HepG2 (cell line): ENCODE data around the gene COMMD4. TPM values are rescaled to one million over a fixed set of nuclear protein-coding genes. Genes with fewer than 3 reads are reported as not detected.
A peak's percentile ranks its signal among the peaks of the same experiment; 100 is the strongest.

Experiments used
- CBFB ChIP-seq: sonication (generic); formaldehyde crosslinking; IDR thresholded peaks from 2 replicates; pipeline ENCODE4 v1.4.0; 2020; ENCODE audit warnings: missing genetic modification reagents
- CC2D1A ChIP-seq: sonication (generic); formaldehyde crosslinking; IDR thresholded peaks from 2 replicates; pipeline ENCODE4 v1.8.1; 2023; ENCODE audit warnings: mild to moderate bottlenecking, missing genetic modification reagents
- CREB1 ChIP-seq, 2 experiments: fragments of 450-650 bp in 1 of 2; IDR thresholded peaks; 2 replicates each; pipeline ENCODE4 v1.6.1; 2016 to 2017; ENCODE audit warnings: control low read depth in 1 of 2, mild to moderate bottlenecking in 1 of 2, missing compliant biosample characterization in 1 of 2, missing genetic modification characterization in 1 of 2
- FOXJ3 ChIP-seq: sonication (generic); formaldehyde crosslinking; IDR thresholded peaks from 2 replicates; pipeline ENCODE4 v1.4.0; 2020; ENCODE audit warnings: missing genetic modification reagents, mild to moderate bottlenecking, borderline replicate concordance
- PHB2 ChIP-seq: fragments of 450-650 bp; IDR thresholded peaks from 2 replicates; pipeline ENCODE4 v1.6.1; 2018; ENCODE audit not compliant: partially characterized antibody
- POLR2G ChIP-seq: fragments of 200-400 bp; formaldehyde crosslinking; IDR thresholded peaks from 2 replicates; pipeline ENCODE4 v1.6.1; 2018; ENCODE audit warnings: mild to moderate bottlenecking, low read depth, low read length, moderate library complexity
- RARG ChIP-seq: sonication (generic); formaldehyde crosslinking; IDR thresholded peaks from 2 replicates; pipeline ENCODE4 v1.4.0; 2020; ENCODE audit warnings: low read depth, mild to moderate bottlenecking, missing genetic modification reagents
- RFXAP ChIP-seq: sonication (generic); formaldehyde crosslinking; IDR thresholded peaks from 2 replicates; pipeline ENCODE4 v1.4.0; 2020; ENCODE audit warnings: missing genetic modification reagents, borderline replicate concordance
- SETDB1 ChIP-seq: sonication (generic); formaldehyde crosslinking; IDR thresholded peaks from 2 replicates; pipeline ENCODE4 v1.5.1; 2020; ENCODE audit warnings: missing genetic modification reagents, mild to moderate bottlenecking, borderline replicate concordance
- SIX4 ChIP-seq: sonication (generic); formaldehyde crosslinking; IDR thresholded peaks from 2 replicates; pipeline ENCODE4 v1.4.0; 2020; ENCODE audit warnings: missing genetic modification reagents
- SKI ChIP-seq: fragments of 450-650 bp; IDR thresholded peaks from one replicate; pipeline ENCODE4 v1.6.1; 2018; ENCODE audit warnings: mild to moderate bottlenecking; ENCODE audit not compliant: partially characterized antibody
- TAF1 ChIP-seq: sonication (generic); formaldehyde crosslinking; IDR thresholded peaks from 2 replicates; pipeline ENCODE4 v1.4.0; 2020; ENCODE audit warnings: missing genetic modification reagents
- ZBTB26 ChIP-seq: IDR thresholded peaks from 2 replicates; pipeline ENCODE4 v1.6.1; 2016; ENCODE audit warnings: missing compliant biosample characterization, missing genetic modification reagents, borderline replicate concordance
- ZBTB49 ChIP-seq: sonication (generic); formaldehyde crosslinking; IDR thresholded peaks from 2 replicates; pipeline ENCODE4 v1.4.0; 2020; ENCODE audit warnings: missing genetic modification reagents, borderline replicate concordance
- ZFP36L1 ChIP-seq: sonication (generic); formaldehyde crosslinking; IDR thresholded peaks from 2 replicates; pipeline ENCODE4 v1.8.0; 2022; ENCODE audit warnings: mild to moderate bottlenecking, missing genetic modification reagents, moderate library complexity
- ZMYM3 ChIP-seq: sonication (generic); formaldehyde crosslinking; IDR thresholded peaks from 2 replicates; pipeline ENCODE4 v1.5.1; 2020; ENCODE audit warnings: mild to moderate bottlenecking, missing genetic modification reagents
- ZNF225 ChIP-seq: sonication (generic); formaldehyde crosslinking; IDR thresholded peaks from 2 replicates; pipeline ENCODE4 v1.4.0; 2020; ENCODE audit warnings: mild to moderate bottlenecking, missing genetic modification reagents
- ZNF501 ChIP-seq: sonication (generic); formaldehyde crosslinking; IDR thresholded peaks from 2 replicates; pipeline ENCODE4 v1.5.1; 2020; ENCODE audit warnings: mild to moderate bottlenecking, moderate library complexity, missing genetic modification reagents
- ZNF563 ChIP-seq: sonication (generic); formaldehyde crosslinking; IDR thresholded peaks from 2 replicates; pipeline ENCODE4 v1.8.0; 2022; ENCODE audit warnings: mild to moderate bottlenecking, moderate library complexity, missing genetic modification reagents
- ZNF687 ChIP-seq: sonication (generic); formaldehyde crosslinking; IDR thresholded peaks from 2 replicates; pipeline ENCODE4 v1.5.1; 2020; ENCODE audit warnings: mild to moderate bottlenecking, missing genetic modification reagents, moderate library complexity
- ZNF772 ChIP-seq: sonication (generic); formaldehyde crosslinking; IDR thresholded peaks from 2 replicates; pipeline ENCODE4 v1.5.0; 2020; ENCODE audit warnings: mild to moderate bottlenecking, missing genetic modification reagents
- polyA plus RNA-seq, 8 experiments: library from polyadenylated mRNA; depleted of rRNA in 3 of 8; stranded (reverse) in 7 of 8; unstranded in 1 of 8; fragments of >200 nt; fragmentation: Illumina TruSeq in 4 of 8; extraction: Trizol in 4 of 8; gene quantifications; 2 replicates each; pipeline versions ENCODE4 v1.2.1 to v1.2.3, GENCODE V29; 2011 to 2016; ENCODE audit warnings: low read depth in 4 of 8, missing spikeins in 1 of 8, mixed read lengths in 1 of 8; ENCODE audit not compliant: insufficient read depth in 1 of 8
- total RNA-seq, 5 experiments: library from RNA; depleted of rRNA; stranded (reverse); fragments of >200 nt; fragmentation: Illumina TruSeq; extraction: Trizol; gene quantifications; 2 replicates each; pipeline ENCODE4 v1.2.3, GENCODE V29; 2016; ENCODE audit warnings: low read depth in 1 of 5

COMMD4 gene
- total and polyA plus RNA-seq, 2 of the 13 experiments (the other 11 are each of a cell fraction or from before 2014, with no cell fraction given) = 45.8 to 89.9 TPM

GRCh38 chr15:75335705-75336355 is at the start of gene COMMD4 (continued):
- TF ChIP-seq RFXAP (peak; percentile 46; the same call in 1 of the 2 replicates), SIX4 (CRISPR knock-in tag) (0 out of 2 replicates have a peak, but pooled peaks have one; percentile 44), SETDB1 (no peak), CREB1 (IDR thresholded peaks at IDR 0.05) (no peak), CREB1 (CRISPR knock-in tag; IDR thresholded peaks at IDR 0.05) (peak; percentile 55; the same call in 1 of the 2 replicates), POLR2G (peak; percentile 85), CBFB (CRISPR knock-in tag) (peak; percentile 87; the same call in 1 of the 2 replicates), ZNF225 (CRISPR knock-in tag) (peak; percentile 54; the same call in 1 of the 2 replicates), RARG (no peak), PHB2 (no peak), ZNF687 (peak; percentile 94), ZBTB49 (0 out of 2 replicates have a peak, but pooled peaks have one; percentile 19), SKI (no peak), CC2D1A (no peak), ZNF501 (CRISPR knock-in tag) (peak; percentile 86), ZFP36L1 (CRISPR knock-in tag) (peak; percentile 88; the same call in 1 of the 2 replicates), ZMYM3 (0 out of 2 replicates have a peak, but pooled peaks have one; percentile 7), TAF1 (CRISPR knock-in tag) (peak; percentile 77), ZBTB26 (peak; percentile 65; the same call in 1 of the 2 replicates), FOXJ3 (CRISPR knock-in tag) (no peak), ZNF563 (peak; percentile 62; the same call in 1 of the 2 replicates), ZNF772 (peak; percentile 54; the same call in 1 of the 2 replicates)
